HG03039 (cell line): ENCODE measurements around the gene ATG7.

ENCODE experiments used
- ATAC-seq: cut with Tn5 transposase; IDR thresholded peaks from one replicate; pipeline ENCODE4 v1.9.1; 2021; ENCODE audit warnings: mild to moderate bottlenecking, moderate library complexity; ENCODE audit not compliant: unreplicated experiment

The ATG7 gene

DNA sequence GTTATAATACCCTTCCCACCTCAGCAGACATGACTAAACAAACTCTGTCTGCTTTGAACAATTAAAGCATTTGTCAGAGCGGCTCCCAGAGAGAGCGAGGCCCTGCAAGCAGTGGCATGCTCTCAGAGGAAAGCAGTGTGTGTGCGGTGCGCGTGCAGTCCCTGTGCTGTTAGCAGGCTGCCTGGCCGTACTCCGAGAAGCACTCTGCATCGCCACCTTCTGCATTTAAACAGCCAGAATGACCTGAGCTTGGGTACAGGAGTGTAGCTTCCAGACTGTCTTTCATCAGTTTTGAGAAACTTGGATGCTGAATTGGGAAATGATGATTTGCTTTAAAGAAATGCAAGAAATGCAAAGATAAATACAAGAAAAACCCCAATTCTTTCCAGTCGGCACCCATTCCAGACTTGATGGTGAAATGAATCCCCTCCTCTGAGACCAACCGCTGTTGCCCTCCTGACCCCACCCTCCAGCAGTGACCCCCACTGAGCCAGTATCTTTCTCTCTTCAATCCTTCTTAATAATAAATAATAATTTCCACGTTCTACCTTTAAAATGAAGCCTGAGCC, 258.0 kb downstream of the ATG7 start:
- ATAC-seq = no peak

GRCh38 chr3:11532931-11533391, 260.8 kb downstream of the ATG7 start:
- no peak for ATAC-seq

DNA sequence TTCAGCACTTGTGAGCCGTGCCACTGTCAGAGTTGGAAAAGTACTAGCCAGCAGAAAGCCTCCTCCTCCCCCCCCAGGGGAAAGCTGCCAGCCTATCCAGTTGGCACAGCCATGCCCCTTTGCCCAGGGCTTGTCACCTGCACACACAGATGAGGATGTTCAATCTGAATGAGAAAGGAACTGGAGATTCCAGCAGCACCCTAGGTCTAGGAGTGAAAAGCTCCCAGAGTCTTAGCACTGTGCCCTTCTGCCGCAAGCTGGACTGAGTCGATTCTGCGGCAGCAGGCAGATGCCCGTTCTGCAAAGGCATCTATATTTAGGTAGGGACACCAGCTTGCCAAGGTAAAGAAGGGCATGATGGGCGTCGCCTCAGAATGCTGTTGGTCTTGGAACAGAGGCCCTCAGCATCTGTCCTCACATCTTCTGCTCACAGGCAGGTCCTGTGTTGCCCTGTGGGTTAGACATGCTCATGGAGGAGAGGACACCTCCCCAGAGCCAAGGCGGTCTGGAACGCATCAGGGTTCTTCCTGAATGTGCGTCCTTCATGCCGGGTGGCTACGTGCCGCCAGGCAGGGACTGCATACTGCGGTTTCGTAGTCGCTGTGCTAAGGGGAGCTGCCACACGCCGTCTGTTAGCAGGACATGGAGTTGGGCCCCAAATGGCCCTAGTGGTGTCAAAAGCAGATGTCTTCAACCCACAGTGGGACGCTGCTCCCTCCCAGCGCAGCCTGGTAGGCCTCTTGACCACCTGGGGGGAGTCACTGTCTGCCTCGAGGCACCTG, 262.0 kb downstream of the ATG7 start:
- no peak for ATAC-seq

GRCh38 chr3:11534793-11535101, 262.6 kb downstream of the ATG7 start:
- no peak for ATAC-seq

DNA sequence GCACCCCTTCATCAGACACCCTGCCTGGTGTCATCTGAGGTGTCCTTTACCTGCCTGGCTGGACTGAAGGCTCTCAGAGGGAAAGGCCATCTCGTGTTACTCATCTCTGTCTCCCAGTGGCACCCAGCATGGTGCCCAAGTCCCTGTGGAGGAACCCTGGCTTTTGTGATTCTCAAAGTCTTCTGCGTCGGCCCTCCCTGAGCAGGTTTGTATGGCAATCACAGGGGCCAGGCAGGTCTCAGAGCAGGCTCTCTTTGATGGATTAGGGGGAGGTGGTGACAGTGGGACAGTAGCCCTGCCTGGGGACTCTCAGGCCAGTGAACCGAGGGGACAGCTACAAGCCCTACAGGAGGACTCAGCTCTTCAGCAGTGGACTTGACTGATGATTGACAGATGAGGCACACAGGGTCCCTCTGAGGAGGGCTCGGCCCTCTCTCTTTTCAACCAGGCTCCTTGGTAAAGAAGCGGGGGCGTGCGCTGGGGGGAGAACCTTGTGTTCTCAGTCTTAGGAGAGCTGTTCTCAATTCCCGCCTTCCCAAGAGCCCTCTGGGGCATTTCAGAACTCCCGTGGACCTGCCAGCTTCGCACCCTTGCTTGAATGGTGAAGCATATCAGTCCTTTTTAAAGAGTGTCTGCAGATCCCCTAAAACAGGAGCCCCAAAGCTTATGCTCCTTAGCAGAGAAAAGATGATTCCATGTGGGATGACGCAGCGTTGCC, 263.2 kb downstream of the ATG7 start:
- no peak for ATAC-seq

DNA sequence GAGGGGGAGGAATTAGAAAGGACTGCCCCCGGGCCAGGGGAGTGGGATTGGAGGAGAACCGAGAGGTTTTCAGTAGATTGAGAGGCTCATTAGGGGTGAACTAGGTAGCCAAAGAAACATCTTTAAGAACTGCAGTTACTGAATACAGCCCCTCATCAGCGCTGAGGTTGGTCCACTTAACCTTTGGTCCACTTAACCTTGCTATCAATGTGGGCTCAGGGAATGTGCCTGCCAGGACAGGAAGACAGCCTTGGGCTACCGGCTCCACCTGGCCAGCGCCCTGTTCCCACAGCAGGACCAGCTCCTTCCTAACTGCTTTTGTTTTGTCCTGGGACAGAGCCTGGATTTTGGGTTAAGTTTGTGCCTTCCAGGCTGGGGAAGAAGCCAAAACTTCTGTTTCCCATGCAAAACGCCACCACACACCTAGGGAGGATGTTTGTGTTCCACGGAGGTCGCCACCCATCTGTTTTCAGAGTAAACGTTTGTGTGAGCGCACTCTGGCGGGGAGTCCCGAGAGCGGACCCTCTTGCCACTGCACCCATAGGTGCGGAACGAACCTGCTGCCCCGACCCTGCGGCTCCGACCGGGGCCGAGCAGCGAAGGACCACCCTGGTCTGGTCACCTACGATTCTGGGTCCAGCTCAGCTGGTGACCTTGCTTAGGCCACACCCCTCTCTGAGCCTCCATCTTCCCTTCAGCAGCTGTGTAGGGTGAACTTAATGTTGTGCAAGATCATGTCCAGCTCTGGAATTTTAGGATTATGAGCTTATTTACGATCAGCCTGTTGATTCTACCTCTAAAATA, 264.1 kb downstream of the ATG7 start:
- no peak for ATAC-seq

DNA sequence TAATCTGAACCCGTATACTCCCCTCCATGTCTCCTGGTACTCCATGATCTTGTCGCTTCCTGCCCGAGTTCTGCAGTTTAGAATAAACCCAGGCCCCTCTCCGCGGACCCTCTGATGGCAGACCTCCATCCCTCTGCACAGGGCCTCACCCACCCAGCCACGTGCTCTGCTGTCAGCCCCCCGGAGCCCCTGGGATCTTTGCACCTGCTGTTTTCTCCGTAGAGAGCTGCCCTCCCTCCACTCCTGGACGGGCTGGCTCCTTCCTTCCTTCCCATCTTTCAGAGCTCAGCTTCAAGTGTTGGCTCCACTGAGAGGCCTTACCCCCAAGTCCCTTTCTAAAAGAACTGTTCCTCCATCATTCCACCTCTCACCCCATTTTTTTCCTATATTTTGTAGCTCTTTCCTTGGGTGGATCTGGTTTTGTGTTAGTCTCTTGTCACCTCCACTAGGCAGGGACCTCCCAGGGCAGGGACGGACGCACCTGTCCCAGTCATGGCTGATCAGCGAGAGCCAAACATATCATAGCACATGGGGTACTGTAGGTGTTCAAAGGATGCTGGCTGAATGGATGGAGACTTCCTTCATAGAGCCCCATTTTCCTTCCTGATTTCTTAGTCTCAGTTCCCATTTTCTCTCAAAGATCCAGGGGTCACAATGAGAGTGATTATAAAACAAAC, 264.9 kb downstream of the ATG7 start:
- no peak for ATAC-seq

GRCh38 chr3:11538581-11538980, 266.4 kb downstream of the ATG7 start:
- ATAC-seq = no peak

DNA sequence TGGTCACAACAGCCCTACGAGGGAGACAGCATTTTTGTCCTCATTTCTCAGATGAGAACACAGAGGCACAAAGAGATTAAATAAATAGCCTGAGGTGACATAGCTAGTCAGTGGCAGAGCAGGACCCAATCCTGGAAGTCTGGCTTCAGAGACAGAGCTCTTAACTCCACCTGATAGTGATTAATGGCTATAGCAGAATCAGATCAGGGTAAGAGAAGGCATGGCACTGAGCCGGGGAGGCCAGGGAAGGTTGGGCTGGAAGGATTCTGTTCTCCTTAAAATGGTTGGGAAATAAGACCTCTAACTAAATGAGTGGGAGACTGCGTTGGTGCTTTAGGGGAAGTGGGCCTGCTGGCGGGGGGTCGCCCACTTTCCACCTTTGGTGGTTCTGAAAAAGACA, 267.0 kb downstream of the ATG7 start:
- no peak for ATAC-seq

GRCh38 chr3:11539677-11540076, 267.5 kb downstream of the ATG7 start:
- ATAC-seq = no peak

GRCh38 chr3:11541321-11542303, 269.4 kb downstream of the ATG7 start:
- ATAC-seq = no peak

DNA sequence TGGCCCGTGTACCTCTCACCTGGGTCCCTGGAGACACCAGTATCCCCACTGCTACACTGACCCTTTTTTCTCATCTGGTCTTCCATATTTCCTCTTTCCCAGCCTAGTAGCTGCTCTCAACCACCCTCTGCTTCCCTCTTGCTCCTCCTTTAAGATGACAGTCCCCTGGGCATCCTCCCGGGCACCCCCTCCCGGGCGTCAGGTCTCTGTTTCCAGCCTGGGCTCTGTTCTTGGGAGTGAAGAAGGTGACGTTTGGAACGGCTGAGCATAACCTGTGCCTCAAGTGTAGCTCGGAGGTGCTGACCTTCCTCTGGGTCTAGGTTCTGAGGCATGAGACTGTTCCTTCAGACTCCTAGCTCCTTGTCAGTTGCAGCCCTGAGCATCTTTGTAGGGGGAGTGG, 270.4 kb downstream of the ATG7 start:
- ATAC-seq = no peak

DNA sequence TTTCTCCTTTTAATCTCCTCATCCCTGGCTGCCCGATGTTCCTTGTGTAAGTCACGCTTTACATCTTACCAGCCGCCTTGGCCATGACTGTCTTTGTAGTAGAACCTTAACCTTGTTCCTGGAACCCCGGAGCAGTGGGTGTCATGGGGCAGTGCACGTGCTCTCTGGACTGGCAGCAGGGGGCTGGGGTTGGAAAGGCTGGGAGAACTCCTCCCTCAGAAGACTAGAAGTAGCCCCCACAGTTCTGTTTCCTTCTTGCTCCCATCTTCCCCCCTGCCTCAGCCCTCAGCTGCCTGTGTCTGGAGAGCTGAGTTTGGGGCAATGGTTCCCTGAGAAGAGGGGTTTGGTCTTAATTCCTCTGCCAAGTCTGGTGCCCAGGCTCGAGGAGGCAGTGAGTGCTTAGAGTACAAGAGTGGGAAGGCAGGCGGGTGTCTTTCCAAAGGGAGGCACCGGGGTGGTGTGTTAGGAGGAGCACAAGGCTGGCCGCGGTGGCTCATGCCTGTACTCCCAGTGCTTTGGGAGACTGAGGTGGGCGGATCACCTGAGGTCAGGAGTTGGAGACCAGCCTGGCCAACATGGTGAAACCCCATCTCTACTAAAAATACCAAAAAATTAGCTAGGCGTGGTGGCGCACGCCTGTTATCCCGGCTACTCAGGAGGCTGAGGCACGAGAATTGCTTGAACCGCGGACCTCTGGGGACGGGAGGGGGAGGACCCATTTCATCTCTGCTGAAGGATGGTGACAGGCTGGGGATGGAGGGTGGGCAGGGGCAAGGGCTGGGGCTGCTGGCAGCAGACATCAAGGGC, 271.1 kb downstream of the ATG7 start:
- ATAC-seq = no peak

- no peak for ATAC-seq
These were observed 271.8 kb downstream of the ATG7 start for GRCh38 chr3:11543948-11544387.

GRCh38 chr3:11544412-11545181, 272.4 kb downstream of the ATG7 start:
- no peak for ATAC-seq

DNA sequence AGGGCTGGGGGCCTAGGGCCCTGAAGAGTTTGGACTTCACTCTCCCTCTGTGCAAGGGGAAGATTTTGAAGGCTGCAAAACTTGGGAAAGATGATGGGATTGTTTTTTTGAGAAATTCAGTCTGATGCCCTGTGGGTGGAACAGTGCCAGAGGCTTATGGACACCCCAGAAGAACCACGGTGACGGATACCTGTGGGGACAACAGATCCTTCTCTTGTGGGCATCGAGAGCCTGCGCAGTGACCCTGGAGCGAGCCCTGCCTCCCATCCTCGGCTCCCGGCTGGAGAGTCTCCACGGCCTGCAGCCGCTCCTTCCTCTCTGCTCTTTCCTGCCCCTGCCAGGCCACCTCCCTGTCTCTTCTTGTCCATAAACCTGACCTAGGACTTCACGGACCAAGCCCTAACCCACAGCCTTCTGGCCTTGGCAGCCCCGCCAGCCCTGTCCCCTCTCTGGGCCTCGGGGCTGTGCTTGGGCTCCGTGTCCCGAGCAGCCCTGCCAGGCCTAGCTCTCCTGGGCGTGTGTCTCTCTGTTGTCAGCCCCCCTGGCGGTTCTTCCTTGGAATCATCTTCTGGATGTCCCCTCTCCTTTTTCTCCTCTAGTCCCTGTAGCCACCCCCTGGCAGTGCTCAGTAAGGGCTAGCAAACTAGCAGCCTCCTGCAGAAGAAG, 273.1 kb downstream of the ATG7 start:
- ATAC-seq = no peak

- no peak for ATAC-seq
These were observed 274.6 kb downstream of the ATG7 start for GRCh38 chr3:11546657-11547302.
